Osteoblast (primary cell): ENCODE measurements around the gene LHFPL3. TPM values are rescaled to one million over a fixed set of nuclear protein-coding genes. Genes with fewer than 3 reads are reported as not detected.

Experiments used
- DNase-seq: peaks from one replicate; pipeline ENCODE4 v3.0.0; 2011; ENCODE audit warnings: low spot score, mixed read lengths; ENCODE audit not compliant: insufficient read length; ENCODE audit errors: missing footprints
- H2AFZ ChIP-seq: 2 replicates; pipeline ENCODE4 v1.6.0; 2011; ENCODE audit warnings: mild to moderate bottlenecking, low read length
- H3K27ac ChIP-seq: 2 replicates; pipeline ENCODE4 v1.5.1; 2011; ENCODE audit warnings: mild to moderate bottlenecking, low read depth, low read length, moderate library complexity
- H3K27me3 ChIP-seq: 2 replicates; pipeline ENCODE4 v1.6.0; 2012; ENCODE audit warnings: mild to moderate bottlenecking, control low read depth, inconsistent platforms, low read length, moderate library complexity; ENCODE audit not compliant: insufficient read depth
- H3K36me3 ChIP-seq: 2 replicates; pipeline ENCODE4 v1.5.1; 2011; ENCODE audit warnings: mild to moderate bottlenecking, low read length, control low read depth, moderate library complexity; ENCODE audit not compliant: insufficient read depth
- H3K4me1 ChIP-seq: 2 replicates; pipeline ENCODE4 v1.5.1; 2011; ENCODE audit warnings: mild to moderate bottlenecking, low read length, control low read depth, moderate library complexity; ENCODE audit not compliant: insufficient read depth
- H3K4me2 ChIP-seq: 2 replicates; pipeline ENCODE4 v1.6.0; 2011; ENCODE audit warnings: mild to moderate bottlenecking, low read length; ENCODE audit not compliant: insufficient read depth
- H3K4me3 ChIP-seq: fragments of 200-600 bp; sonication (generic); 3 replicates; pipeline ENCODE4 v1.5.1; 2012; ENCODE audit warnings: mild to moderate bottlenecking, low read length, inconsistent platforms; ENCODE audit not compliant: insufficient read depth
- H3K79me2 ChIP-seq: 2 replicates; pipeline ENCODE4 v1.6.0; 2012; ENCODE audit warnings: mild to moderate bottlenecking, low read length, control low read depth, inconsistent platforms; ENCODE audit not compliant: insufficient read depth
- H3K9me3 ChIP-seq: 2 replicates; pipeline ENCODE4 v1.5.1; 2011; ENCODE audit warnings: low read depth, low read length, control low read depth
- H4K20me1 ChIP-seq: 2 replicates; pipeline ENCODE4 v1.6.0; 2012; ENCODE audit warnings: mild to moderate bottlenecking, low read length, control low read depth; ENCODE audit not compliant: insufficient read depth
- total RNA-seq: library from RNA; depleted of rRNA; stranded (reverse); fragments of >200 nt; gene quantifications from 2 replicates; pipeline ENCODE4 v1.2.3, GENCODE V29; 2012
- TF ChIP-seq, protein P1 (sequence below): IDR thresholded peaks from 2 replicates; pipeline ENCODE4 v1.5.1; 2011; ENCODE audit warnings: mild to moderate bottlenecking, low read depth, low read length, moderate library complexity; ENCODE audit errors: extremely low read depth

LHFPL3 gene
- total RNA-seq, 1 donor, result not detected

DNA sequence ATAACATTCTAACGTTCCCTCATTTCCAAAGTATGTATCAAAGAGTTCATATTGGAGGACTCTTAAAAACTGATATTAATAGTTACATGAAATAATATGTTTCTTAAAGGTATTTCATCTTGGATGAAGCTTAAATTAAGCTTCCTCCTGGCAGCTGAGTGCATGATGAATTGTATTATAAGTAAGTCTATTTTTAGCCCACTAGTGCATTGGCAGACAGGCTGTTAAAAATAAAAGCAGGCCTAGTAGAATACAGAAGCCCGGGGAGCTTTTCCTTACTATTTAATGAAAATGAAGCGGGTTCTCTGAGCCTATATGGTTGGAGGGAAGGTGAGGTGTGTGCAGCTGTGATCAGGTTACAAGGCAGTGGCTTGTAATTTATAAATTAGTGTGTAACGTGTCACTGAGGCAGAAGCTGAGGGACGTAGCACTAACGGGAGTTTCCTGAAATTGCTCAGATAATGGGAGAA is 554.9 kb downstream of the LHFPL3 start:
- H3K4me2 ChIP-seq, result peak overlapping the region; percentile 32
- peaks cover 3% of the 10 kb centered on the region for H3K9me3 ChIP-seq
- no peaks in the 10 kb centered on the region for H3K36me3 ChIP-seq
- peak overlapping the region; percentile 81 for H2AFZ ChIP-seq
- H3K4me1 ChIP-seq, result peaks cover 6% of the 10 kb centered on the region
- H3K27ac ChIP-seq, result peak overlapping the region; percentile 39
- no peak overlapping the region for H3K4me3 ChIP-seq
- H3K79me2 ChIP-seq, result no peaks in the 10 kb centered on the region
- TF ChIP-seq, protein P1, sequence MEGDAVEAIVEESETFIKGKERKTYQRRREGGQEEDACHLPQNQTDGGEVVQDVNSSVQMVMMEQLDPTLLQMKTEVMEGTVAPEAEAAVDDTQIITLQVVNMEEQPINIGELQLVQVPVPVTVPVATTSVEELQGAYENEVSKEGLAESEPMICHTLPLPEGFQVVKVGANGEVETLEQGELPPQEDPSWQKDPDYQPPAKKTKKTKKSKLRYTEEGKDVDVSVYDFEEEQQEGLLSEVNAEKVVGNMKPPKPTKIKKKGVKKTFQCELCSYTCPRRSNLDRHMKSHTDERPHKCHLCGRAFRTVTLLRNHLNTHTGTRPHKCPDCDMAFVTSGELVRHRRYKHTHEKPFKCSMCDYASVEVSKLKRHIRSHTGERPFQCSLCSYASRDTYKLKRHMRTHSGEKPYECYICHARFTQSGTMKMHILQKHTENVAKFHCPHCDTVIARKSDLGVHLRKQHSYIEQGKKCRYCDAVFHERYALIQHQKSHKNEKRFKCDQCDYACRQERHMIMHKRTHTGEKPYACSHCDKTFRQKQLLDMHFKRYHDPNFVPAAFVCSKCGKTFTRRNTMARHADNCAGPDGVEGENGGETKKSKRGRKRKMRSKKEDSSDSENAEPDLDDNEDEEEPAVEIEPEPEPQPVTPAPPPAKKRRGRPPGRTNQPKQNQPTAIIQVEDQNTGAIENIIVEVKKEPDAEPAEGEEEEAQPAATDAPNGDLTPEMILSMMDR, result no peak
- no peaks in the 10 kb centered on the region for H4K20me1 ChIP-seq
- H3K27me3 ChIP-seq, result peaks cover 5% of the 10 kb centered on the region
- DNase-seq, result no peak

DNA sequence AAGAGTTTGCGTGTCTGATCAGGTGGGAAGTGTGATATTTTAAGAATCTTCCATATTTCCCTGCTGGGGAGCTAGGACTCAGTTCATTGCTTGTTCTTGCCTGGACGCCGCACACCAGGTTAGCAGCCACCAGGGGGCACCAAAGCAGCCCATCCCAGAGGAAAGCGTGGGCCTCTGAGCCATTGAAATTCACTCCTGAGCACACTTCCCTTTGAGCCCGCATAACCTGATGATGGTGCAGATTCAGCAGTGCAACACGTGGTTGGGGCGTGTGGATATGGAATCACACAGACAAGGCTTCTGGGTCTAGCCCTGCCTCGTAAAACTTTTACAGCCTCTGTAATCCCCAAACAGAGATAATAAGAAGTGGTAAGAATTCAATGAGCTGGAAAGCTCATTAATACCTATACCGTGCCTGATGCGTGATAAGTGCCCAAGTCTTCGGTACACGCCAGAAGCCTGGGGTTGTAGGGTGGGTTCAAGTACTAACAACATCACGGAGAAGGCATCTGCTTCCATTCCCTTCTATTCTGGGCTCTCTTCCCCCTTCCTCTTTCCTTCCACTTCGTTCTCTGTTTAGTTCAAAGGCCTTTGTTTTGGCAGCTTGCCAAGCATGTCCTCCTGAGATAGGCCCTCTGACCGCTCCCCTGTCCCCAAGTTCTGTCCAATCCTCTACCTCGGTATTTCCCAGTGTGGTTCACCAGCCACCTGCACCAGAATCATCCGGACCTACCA is 555.5 kb downstream of the LHFPL3 start:
- H3K4me1 ChIP-seq, result peaks cover 6% of the 10 kb centered on the region
- no peaks in the 10 kb centered on the region for H3K36me3 ChIP-seq
- no peaks in the 10 kb centered on the region for H3K79me2 ChIP-seq
- H3K27me3 ChIP-seq, result peaks cover 5% of the 10 kb centered on the region
- peak overlapping the region; percentile 39 for H3K27ac ChIP-seq
- peak overlapping the region; percentile 32 for H3K4me2 ChIP-seq
- no peak overlapping the region for H3K4me3 ChIP-seq
- H4K20me1 ChIP-seq, result no peaks in the 10 kb centered on the region
- TF ChIP-seq, protein P1, result peak; percentile 100
- DNase-seq, result peak; percentile 89
- peaks cover 3% of the 10 kb centered on the region for H3K9me3 ChIP-seq
- H2AFZ ChIP-seq, result peak overlapping the region; percentile 81

DNA sequence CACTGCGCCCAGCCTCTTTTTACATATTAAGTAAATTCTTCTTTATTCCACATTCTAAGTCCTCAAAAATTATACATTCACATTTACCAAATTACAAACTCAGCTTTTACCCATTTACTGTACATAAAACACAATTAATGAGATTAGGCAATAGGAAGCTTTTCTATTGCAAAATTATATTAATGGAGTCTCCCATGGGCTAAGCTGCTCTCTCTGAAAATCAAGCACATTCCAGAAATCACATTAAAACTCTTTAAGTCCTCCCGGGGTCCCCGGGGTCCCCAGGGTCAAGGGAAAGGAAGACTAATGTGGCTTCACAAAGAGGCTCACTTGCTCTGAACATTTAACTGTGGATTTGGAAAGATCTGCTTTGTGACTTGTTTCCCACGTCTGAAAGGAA is 558.2 kb downstream of the LHFPL3 start:
- Histone ChIP-seq H4K20me1 (no peaks in the 10 kb centered on the region), H3K4me2 (no peak overlapping the region), H2AFZ (no peak overlapping the region), H3K4me3 (no peak overlapping the region), H3K4me1 (peaks cover 6% of the 10 kb centered on the region), H3K36me3 (no peaks in the 10 kb centered on the region), H3K9me3 (no peaks in the 10 kb centered on the region), H3K27me3 (peaks cover 5% of the 10 kb centered on the region), H3K27ac (no peak overlapping the region), H3K79me2 (no peaks in the 10 kb centered on the region)
- TF ChIP-seq, protein P1, result no peak
- no peak for DNase-seq

DNA sequence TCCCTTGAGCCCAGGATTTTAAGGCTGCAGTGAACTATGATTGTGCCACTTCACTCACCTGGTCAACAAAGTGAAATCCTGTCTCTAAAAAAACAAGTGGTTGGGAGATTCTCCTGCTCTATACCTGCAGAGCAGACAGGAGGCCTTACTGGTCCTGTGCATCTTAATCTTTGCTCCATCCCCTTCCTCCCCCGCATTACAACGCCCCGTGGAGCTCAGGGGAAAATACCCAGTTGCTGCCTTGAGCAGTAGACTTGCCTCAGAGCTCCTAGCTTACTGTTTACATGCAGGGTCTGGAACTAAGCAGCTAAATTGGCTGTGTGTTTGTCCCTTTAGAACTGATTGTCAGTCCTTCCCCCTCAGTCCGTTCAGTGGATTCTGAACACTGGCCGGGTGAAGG is 561.8 kb downstream of the LHFPL3 start:
- H3K79me2 ChIP-seq, result no peaks in the 10 kb centered on the region
- H3K4me1 ChIP-seq, result no peaks in the 10 kb centered on the region
- H2AFZ ChIP-seq, result no peak overlapping the region
- H3K4me2 ChIP-seq, result no peak overlapping the region
- DNase-seq, result no peak
- H3K27ac ChIP-seq, result no peak overlapping the region
- TF ChIP-seq, protein P1, result no peak
- H3K9me3 ChIP-seq, result no peaks in the 10 kb centered on the region
- H4K20me1 ChIP-seq, result no peaks in the 10 kb centered on the region
- H3K4me3 ChIP-seq, result no peak overlapping the region
- no peaks in the 10 kb centered on the region for H3K36me3 ChIP-seq
- peaks cover 11% of the 10 kb centered on the region for H3K27me3 ChIP-seq
